ENCODE measurements around the gene SH3BP5L. TPM values are rescaled to one million over a fixed set of nuclear protein-coding genes. Genes with fewer than 3 reads are reported as not detected.

Gene SH3BP5L
- total and polyA plus RNA-seq, 2 donors (not counting 1 experiment from before 2014, with no cell fraction given) = 19.2 to 36.5 TPM

GRCh38 chr1:248816042-248816851 lies 9.5 kb downstream of the SH3BP5L start:
- Histone ChIP-seq H3K27ac (ENCODE audit: low read length in 2 of 2) (peak overlapping the region in 1 of 2 donors; percentile 39), H3K4me1 (ENCODE audit: control insufficient read depth in 2 of 2, insufficient read depth in 2 of 2, low read length in 2 of 2) (peaks cover 46 to 51% of the 10 kb centered on the region in 2 donors), H3K9me3 (ENCODE audit: control extremely low read depth in 1 of 3, control insufficient read depth in 2 of 3, insufficient read depth in 1 of 3, low read length in 2 of 3) (no peaks in the 10 kb centered on the region), H2AFZ (ENCODE audit: insufficient read depth, low read depth, low read length, poor library complexity, severe bottlenecking) (no peak overlapping the region), H3K27me3 (replicated peaks in 1 of 4; ENCODE audit: control extremely low read depth in 1 of 4, control insufficient read depth in 3 of 4, insufficient read depth in 4 of 4, low read length in 3 of 4) (no peaks in the 10 kb centered on the region), H4K20me1 (ENCODE audit: control insufficient read depth, insufficient read depth, low read length, poor library complexity, severe bottlenecking) (peaks cover 9% of the 10 kb centered on the region), H3K4me2 (replicated peaks; ENCODE audit: low read depth, low read length, poor library complexity, severe bottlenecking) (peak overlapping the region; percentile 49), H3K9ac (ENCODE audit: low read length) (no peak overlapping the region), H3K4me3 (ENCODE audit: control extremely low read depth in 1 of 5, extremely low read depth in 1 of 5, insufficient read depth in 1 of 5, low read depth in 2 of 5, low read length in 4 of 5) (no peak overlapping the region), H3K79me2 (ENCODE audit: control insufficient read depth, insufficient read depth, low read length) (peaks cover 65% of the 10 kb centered on the region), H3K36me3 (replicated peaks in 1 of 2; ENCODE audit: control extremely low read depth in 1 of 2, control insufficient read depth in 1 of 2, extremely low read depth in 1 of 2, insufficient read depth in 2 of 2, low read length in 1 of 2) (peaks cover 2 to 72% of the 10 kb centered on the region in 2 experiments)
- ChIA-PET POLR2A (no interaction called here), CTCF (no interaction called here)
- H3K4me1 Mint-ChIP-seq = peaks cover 43% of the 10 kb centered on the region
- H3K4me3 Mint-ChIP-seq = no peak overlapping the region
- WGBS (ENCODE audit: insufficient coverage) = 92% methylated on average over 12 of the region's 13 CpGs
- TF ChIP-seq CTCF (IDR thresholded peaks at IDR 0.05) (no peak), EZH2 (IDR thresholded peaks at IDR 0.05; ENCODE audit: borderline replicate concordance, insufficient read depth, low read depth, low read length, poor library complexity, severe bottlenecking) (no peak)
- H3K9me3 Mint-ChIP-seq (ENCODE audit: insufficient read depth) = no peaks in the 10 kb centered on the region
- intact Hi-C loops (cut with micrococcal nuclease) = no loop called here
- no peak overlapping the region for H3K27ac Mint-ChIP-seq
- H3K27me3 Mint-ChIP-seq = no peaks in the 10 kb centered on the region
- no peak for ATAC-seq (ENCODE audit: low read depth)
- DNase-seq = peak; percentile 3

- ChIA-PET POLR2A (no interaction called here), CTCF (interaction anchor here (1.0 kb wide), 1 partner anchor 10 kb away, joined by 3 read pairs; no protein-coding TSS in a partner anchor)
- Histone ChIP-seq H3K27me3 (replicated peaks in 1 of 4; ENCODE audit: control extremely low read depth in 1 of 4, control insufficient read depth in 3 of 4, insufficient read depth in 4 of 4, low read length in 3 of 4) (no peaks in the 10 kb centered on the region), H3K79me2 (ENCODE audit: control insufficient read depth, insufficient read depth, low read length) (peaks cover 58% of the 10 kb centered on the region), H3K4me1 (ENCODE audit: control insufficient read depth in 2 of 2, insufficient read depth in 2 of 2, low read length in 2 of 2) (peaks cover 48 to 53% of the 10 kb centered on the region in 2 donors), H2AFZ (ENCODE audit: insufficient read depth, low read depth, low read length, poor library complexity, severe bottlenecking) (no peak overlapping the region), H3K9me3 (ENCODE audit: control extremely low read depth in 1 of 3, control insufficient read depth in 2 of 3, insufficient read depth in 1 of 3, low read length in 2 of 3) (no peaks in the 10 kb centered on the region), H3K27ac (ENCODE audit: low read length in 2 of 2) (no peak overlapping the region), H3K36me3 (replicated peaks in 1 of 2; ENCODE audit: control extremely low read depth in 1 of 2, control insufficient read depth in 1 of 2, extremely low read depth in 1 of 2, insufficient read depth in 2 of 2, low read length in 1 of 2) (peaks cover 2 to 70% of the 10 kb centered on the region in 2 experiments), H3K9ac (ENCODE audit: low read length) (no peak overlapping the region), H3K4me3 (ENCODE audit: control extremely low read depth in 1 of 5, extremely low read depth in 1 of 5, insufficient read depth in 1 of 5, low read depth in 2 of 5, low read length in 4 of 5) (no peak overlapping the region), H4K20me1 (ENCODE audit: control insufficient read depth, insufficient read depth, low read length, poor library complexity, severe bottlenecking) (peaks cover 9% of the 10 kb centered on the region), H3K4me2 (replicated peaks; ENCODE audit: low read depth, low read length, poor library complexity, severe bottlenecking) (no peak overlapping the region)
- no peak for TF ChIP-seq EZH2 (IDR thresholded peaks at IDR 0.05; ENCODE audit: borderline replicate concordance, insufficient read depth, low read depth, low read length, poor library complexity, severe bottlenecking)
- no peak for TF ChIP-seq CTCF (IDR thresholded peaks at IDR 0.05)
- ATAC-seq (ENCODE audit: low read depth) = no peak
- Mint-ChIP-seq H3K4me3 (no peak overlapping the region), H3K4me1 (peaks cover 42% of the 10 kb centered on the region), H3K27me3 (no peaks in the 10 kb centered on the region), H3K27ac (no peak overlapping the region), H3K9me3 (ENCODE audit: insufficient read depth) (no peaks in the 10 kb centered on the region)
- intact Hi-C loops (cut with micrococcal nuclease) = no loop called here
- no peak for DNase-seq
- 97% methylated on average over 8 of the region's 10 CpGs for WGBS (ENCODE audit: insufficient coverage)
Observed at GRCh38 chr1:248815407-248816034, 10.2 kb downstream of the SH3BP5L start.

Data from B cell (primary cell).